HG03064 (cell line): ENCODE results near the gene NMNAT3.
"Not testable (repeated sequence)": the region's sequence is repeated elsewhere in the genome, so short reads cannot be mapped to it uniquely, and the experiment has no call there.

Experiments used
- ATAC-seq: cut with Tn5 transposase; IDR thresholded peaks from one replicate; pipeline ENCODE4 v1.9.1; 2021; ENCODE audit warnings: low read depth; ENCODE audit not compliant: unreplicated experiment

The NMNAT3 gene

GRCh38 chr3:139586420-139587017, 91.3 kb downstream of the NMNAT3 start:
- ATAC-seq, result peak; percentile 90

- no peak for ATAC-seq
These were observed 92.0 kb downstream of the NMNAT3 start for GRCh38 chr3:139585820-139586219.

- ATAC-seq, result not testable (repeated sequence)
These were observed 94.1 kb downstream of the NMNAT3 start for GRCh38 chr3:139583651-139584050.

DNA sequence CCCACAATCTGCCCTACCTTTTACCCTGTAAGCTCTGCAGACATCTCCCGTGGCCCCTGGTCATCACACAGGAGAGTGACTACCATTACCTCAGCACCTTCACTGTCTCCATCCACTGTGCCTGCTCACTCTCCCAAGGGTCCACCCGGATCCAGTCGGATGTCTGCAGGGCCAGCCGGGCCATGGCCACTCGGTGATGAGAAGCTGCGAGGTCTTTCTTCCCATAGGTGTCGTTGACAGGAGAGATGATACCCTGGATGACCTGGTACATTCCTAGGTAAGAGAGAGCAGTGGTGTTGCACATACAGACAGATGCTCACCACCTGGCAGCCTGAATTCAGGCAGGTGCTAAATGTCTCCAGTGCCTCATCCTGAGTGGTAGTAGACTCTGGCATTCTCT, 99.0 kb downstream of the NMNAT3 start:
- ATAC-seq, result no peak

DNA sequence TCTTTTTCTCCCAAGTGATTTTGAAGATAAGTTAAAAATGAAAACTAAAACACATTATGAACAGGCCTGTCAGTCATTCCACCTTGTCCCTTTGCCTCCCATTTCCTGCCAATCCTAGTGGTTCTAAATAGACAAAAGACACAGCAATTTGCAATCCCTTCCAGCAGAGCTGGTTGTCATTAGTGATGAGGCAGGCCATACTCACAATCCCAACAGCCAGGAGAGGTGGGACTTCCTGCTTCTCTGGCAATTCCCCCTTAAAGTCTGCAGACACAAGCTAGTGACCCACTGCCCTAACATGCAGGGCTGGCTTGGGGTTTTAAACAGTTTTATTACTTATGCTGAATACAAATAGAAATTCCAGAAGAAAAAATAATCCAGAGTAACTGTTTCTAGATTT, 99.9 kb downstream of the NMNAT3 start:
- no peak for ATAC-seq

- no peak for ATAC-seq
These were observed 100.4 kb downstream of the NMNAT3 start for GRCh38 chr3:139577346-139577745.

DNA sequence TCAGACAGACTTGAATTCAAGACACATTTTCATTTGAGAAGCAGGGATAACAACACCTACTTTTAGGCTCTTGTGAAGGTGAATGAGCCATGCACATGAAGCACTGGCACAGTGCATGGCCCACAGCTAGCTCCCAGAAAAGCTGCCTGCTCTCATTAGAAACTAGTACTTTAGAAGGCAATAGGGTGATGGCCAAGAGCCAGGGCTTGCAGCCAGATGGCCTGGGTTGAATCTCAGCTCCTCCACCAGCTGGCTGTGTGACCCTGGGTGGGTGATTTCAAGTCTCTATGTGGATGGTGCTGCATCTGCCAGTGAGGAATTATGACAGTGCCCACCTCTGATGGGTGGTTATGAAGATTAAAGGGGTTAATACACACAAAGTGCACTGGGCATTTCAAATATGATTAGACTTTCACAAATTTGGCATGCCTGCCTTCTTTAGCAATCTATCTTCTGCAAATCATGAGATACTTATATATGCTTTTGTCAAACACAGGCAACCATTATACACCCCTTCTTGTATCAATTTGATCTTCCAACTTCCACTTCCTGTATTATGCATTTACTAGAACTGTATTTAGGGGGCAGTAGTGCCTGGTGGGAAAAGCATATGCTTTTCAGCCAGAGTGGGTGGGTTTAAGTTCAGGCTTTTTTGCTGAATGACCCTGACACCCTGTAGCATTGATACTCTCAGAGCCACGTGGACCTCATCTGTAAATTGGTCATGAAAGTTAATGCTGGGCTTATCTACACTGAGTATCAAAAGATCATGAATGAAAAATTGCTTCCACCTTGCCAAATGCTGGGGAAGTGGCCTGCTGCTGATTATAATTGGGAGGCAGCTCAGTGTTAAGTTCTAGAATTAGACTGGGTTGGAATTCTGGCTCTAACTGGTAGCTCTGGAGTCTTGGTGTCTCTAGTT, 103.5 kb downstream of the NMNAT3 start:
- no peak for ATAC-seq

DNA sequence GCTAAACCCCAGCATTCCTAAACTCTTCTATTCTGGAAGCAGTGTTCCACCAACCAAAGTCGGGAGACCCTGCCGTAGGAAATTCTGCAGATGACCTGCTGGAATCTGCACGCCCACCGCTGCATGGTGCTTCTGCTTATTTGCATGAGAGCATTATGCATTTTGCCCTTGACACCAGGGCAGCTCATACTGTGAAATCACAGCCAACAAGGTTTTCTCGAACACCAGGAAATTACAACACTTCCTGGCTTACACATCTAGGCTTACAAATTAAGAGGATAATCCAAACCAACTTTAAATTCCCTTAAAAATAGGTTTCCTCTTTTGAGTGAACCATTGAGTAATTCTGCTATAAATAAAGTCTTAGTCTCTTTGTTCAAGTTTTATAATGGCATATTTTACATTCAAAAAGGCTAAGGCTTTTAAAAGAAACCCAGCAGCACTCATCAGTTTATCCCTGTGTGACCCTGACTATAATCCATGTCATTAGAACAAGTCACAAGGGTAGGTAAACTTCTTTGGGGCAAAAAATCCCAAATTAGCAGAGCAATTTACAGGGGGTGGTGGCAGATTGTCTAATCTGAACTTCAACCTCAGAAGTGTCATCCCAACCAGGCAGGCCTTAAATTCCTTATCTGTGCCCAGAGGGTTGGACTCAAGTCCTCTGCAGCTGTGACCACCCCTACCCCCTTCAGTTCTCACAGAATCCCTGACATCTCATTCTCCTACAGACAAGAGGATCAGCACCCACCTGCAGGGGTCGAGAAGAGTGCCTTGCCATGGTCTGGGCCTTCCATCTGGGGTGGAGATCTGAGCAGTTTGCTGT, 104.7 kb downstream of the NMNAT3 start:
- ATAC-seq, result no peak

DNA sequence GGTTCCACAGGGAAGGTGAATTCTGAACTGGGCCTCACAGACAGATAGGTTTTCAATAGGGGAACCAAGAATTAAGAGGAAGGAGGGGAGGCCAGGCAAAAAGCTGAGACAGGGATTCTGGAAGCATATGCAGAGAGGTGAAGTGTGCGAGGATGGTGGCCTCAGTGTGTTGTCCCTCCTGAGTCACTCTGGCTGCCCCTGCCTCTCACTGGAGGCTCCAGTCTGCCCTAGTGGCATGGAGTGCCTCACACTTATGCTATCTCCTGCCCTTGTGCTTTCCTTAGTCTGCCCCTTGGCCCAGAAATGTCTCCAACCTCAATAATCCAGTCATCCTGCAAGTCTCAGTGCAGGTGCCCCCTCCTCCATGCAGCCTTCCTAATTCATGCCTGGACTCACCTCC, 106.1 kb downstream of the NMNAT3 start:
- ATAC-seq, result no peak

DNA sequence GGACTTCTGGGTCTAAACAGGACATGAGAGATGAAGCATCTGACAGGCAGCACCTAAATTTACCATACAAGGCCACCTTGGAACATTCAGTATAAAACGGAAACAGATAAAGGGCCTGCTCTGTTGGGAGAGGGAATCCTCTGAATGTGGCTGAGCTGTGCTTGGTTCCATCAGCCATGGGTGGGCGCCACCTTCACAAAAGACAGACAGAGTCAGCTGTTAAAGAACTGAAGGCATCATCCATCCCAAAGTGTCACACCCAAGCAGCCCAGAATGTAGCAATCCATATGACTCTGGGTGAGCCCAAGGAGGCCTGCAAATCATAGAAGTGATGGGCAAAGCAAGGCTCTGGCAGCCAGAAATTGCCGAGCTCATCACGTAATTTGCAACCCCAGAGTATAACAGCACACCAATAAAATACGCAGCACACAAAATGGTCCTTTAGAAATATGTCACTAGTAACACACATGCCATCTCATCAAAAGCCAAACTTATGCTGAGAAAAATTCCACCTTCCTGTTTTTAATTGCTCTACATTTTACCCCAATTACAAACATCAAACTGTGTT, 113.4 kb downstream of the NMNAT3 start:
- no peak for ATAC-seq

GRCh38 chr3:139561959-139562676, 115.7 kb downstream of the NMNAT3 start:
- ATAC-seq, result no peak

GRCh38 chr3:139561255-139561817, 116.4 kb downstream of the NMNAT3 start:
- ATAC-seq, result no peak

GRCh38 chr3:139560411-139560810, 117.4 kb downstream of the NMNAT3 start:
- ATAC-seq, result no peak

DNA sequence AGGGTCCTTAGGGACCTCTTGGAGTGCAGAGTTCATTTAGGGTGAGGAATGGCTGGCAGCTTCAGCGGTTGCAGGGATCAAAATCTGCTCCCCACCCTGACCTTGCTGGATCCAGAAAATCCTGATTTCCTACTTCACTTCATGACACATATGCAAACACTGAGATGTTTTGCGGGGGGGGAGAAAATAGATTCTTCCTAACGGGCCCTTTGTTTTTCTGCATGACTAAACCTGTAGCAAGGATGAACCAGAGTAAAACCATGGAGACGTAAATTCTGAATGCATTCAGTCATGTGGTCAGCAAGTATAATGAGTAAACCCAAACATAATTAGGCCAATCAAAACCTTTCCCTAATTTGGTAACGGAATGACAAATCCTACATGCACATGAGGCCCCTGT, 118.2 kb downstream of the NMNAT3 start:
- ATAC-seq, result no peak

DNA sequence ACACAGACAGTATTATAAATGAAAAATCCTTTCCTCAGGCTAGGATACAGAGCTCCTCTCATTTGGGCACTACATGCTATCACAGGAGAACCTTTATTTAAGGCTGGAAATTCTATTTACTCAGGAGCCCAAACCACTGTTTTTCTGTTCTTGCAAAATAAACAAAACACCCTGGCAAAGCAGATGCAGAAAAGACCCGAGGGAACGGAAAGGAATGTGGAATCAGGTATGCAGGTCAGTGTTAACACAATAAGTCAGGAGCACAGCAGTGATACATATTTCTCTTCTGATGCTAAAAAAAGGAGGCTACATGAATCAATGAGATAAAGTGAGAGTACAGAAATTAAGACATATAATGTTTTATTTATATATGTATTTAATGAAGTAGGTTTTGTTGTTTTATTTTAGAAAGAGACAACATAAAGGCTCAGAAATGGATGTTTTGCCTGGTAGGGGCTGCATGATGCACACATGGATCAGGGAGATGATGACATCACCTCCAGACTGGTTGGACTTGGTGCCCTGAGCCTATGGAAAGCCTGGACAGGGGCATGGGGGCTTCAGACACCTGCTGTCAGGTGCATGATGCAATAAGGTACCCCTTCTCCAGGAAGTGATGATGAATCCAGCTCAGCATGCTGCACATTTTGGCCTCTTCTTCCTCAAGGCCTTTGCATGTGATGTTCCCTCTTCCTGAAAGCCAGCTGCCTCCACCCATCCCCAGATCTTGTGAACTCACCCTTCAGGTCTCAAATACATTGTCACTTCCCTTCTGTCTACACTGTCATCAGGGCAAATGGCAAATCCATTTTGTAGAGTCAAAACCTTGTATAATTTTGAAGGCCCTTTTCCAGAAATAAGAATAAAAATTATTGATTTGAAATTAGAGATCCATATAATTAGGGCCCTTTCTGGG, 119.2 kb downstream of the NMNAT3 start:
- no peak for ATAC-seq

- no peak for ATAC-seq
These were observed 120.7 kb downstream of the NMNAT3 start for GRCh38 chr3:139557041-139557440.

DNA sequence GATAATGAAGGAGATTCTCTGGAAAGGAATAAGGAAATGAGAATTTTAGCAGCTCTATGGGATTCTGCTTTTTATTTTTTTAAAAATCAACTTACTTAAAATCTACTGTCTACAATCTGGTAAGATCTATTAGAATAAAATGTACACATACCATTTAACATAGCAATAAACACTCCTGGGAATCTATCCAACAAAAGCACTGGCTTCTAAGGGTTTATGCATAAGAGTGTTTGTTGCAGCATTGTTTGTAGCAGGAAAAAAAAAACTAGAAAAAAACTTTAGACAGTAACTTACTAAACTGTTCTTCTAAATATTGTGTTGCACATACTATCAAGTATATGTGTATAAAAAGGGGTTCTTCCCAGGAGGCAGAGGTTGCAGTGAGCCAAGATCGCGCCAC, 122.5 kb downstream of the NMNAT3 start:
- no peak for ATAC-seq

DNA sequence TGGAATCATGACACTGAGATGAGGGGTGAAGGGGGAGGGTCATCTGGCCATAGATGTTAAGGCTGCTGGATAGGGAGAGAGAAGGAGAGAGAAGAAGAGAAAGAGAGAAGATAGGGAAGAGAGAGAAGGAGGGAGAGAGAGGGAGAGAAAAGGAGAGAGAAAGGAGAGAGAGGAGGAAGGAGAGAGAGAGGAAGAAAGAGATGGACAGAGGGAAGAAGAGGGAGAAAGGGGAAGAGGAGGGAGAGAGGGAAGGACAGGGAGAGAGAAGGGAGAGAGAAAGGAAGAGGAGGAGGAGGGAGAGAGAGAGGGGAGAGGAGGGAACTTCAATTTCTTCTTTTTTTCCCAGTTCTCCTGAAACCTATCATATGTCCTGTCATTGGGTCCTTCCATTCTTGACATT, 123.1 kb downstream of the NMNAT3 start:
- no peak for ATAC-seq
